H1 (cell line): ENCODE data around the gene FAM221B.

Source experiments
- ATF3 ChIP-seq: IDR thresholded peaks from 2 replicates; pipeline ENCODE4 v1.6.1; 2011; ENCODE audit warnings: low read depth, mild to moderate bottlenecking, low read length; ENCODE audit not compliant: insufficient read depth
- CTCF ChIP-seq, 3 experiments: IDR thresholded peaks; 1 replicate in 2 of 3; 2 replicates in 1 of 3; pipeline versions ENCODE4 v1.5.1 to v1.6.1; 2011; ENCODE audit warnings: low read length in 3 of 3, mild to moderate bottlenecking in 3 of 3, inconsistent platforms in 2 of 3, low read depth in 1 of 3, moderate library complexity in 1 of 3; ENCODE audit not compliant: insufficient read depth in 1 of 3; ENCODE audit errors: control extremely low read depth in 1 of 3
- EGR1 ChIP-seq: IDR thresholded peaks from 2 replicates; pipeline ENCODE4 v1.6.1; 2011; ENCODE audit warnings: low read depth, low read length, borderline replicate concordance
- EZH2 ChIP-seq: fragments of 200-600 bp; sonication (generic); IDR thresholded peaks from 2 replicates; pipeline ENCODE4 v1.7.1; 2012; ENCODE audit warnings: low read depth, mild to moderate bottlenecking, moderate library complexity, low read length, inconsistent platforms; ENCODE audit not compliant: severe bottlenecking
- POLR2AphosphoS5 ChIP-seq: IDR thresholded peaks from 2 replicates; pipeline ENCODE4 v1.6.1; 2011; ENCODE audit warnings: low read depth, low read length
- USF2 ChIP-seq: IDR thresholded peaks from 2 replicates; pipeline ENCODE4 v1.6.1; 2011; ENCODE audit warnings: low read length, improper control_type of control experiment
- YY1 ChIP-seq: IDR thresholded peaks from 2 replicates; pipeline ENCODE4 v1.6.1; 2011; ENCODE audit warnings: low read depth, mild to moderate bottlenecking, low read length

GRCh38 chr9:35801328-35802128 lies 27.0 kb downstream of the FAM221B start:
- TF ChIP-seq ATF3 (no peak), POLR2AphosphoS5 (no peak), EGR1 (no peak), USF2 (no peak), CTCF (IDR thresholded peaks at IDR 0.05; ENCODE audit: control extremely low read depth in 1 of 3, insufficient read depth in 1 of 3, low read depth in 1 of 3, low read length in 3 of 3) (no peak), EZH2 (no peak), YY1 (no peak)
